Liver (tissue), 9 donors: ENCODE measurements around the gene PEX14. TPM values are rescaled to one million over a fixed set of nuclear protein-coding genes. Genes with fewer than 3 reads are reported as not detected.

Source experiments
- DNase-seq: peaks from one replicate; pipeline ENCODE4 v3.0.0-alpha.2; 2017; ENCODE audit warnings: low spot score
- H3K27ac ChIP-seq, 2 donors: one replicate each; pipeline ENCODE4 v1.7.0; 2013; ENCODE audit warnings: inconsistent platforms in 2 of 2, low read length in 2 of 2, control low read depth in 1 of 2, low read depth in 1 of 2, mild to moderate bottlenecking in 1 of 2
- H3K27me3 ChIP-seq, 4 donors: one replicate each; pipeline versions ENCODE4 v1.6.1 to v1.7.0; 2013; ENCODE audit warnings: low read length in 3 of 4, inconsistent platforms in 1 of 4, mild to moderate bottlenecking in 1 of 4, moderate library complexity in 1 of 4; ENCODE audit not compliant: control insufficient read depth in 4 of 4, insufficient read depth in 4 of 4
- H3K36me3 ChIP-seq, 4 donors: one replicate each; pipeline versions ENCODE4 v1.6.1 to v1.7.0; 2013; ENCODE audit warnings: low read length in 3 of 4, mild to moderate bottlenecking in 3 of 4, low read depth in 1 of 4, moderate library complexity in 1 of 4; ENCODE audit not compliant: control insufficient read depth in 4 of 4, insufficient read depth in 3 of 4
- H3K4me1 ChIP-seq, 4 donors: one replicate each; pipeline versions ENCODE4 v1.6.1 to v1.7.0; 2013; ENCODE audit warnings: low read length in 3 of 4, mild to moderate bottlenecking in 3 of 4, moderate library complexity in 1 of 4; ENCODE audit not compliant: control insufficient read depth in 4 of 4, insufficient read depth in 4 of 4
- H3K4me3 ChIP-seq, 3 donors: one replicate each; pipeline versions ENCODE4 v1.6.1 to v1.7.0; 2013; ENCODE audit warnings: low read length in 3 of 3, control low read depth in 1 of 3, low read depth in 1 of 3, mild to moderate bottlenecking in 1 of 3
- H3K9ac ChIP-seq, 2 donors: one replicate each; pipeline ENCODE4 v1.7.0; 2013; ENCODE audit warnings: low read length in 2 of 2, mild to moderate bottlenecking in 2 of 2, moderate library complexity in 2 of 2, control low read depth in 1 of 2, low read depth in 1 of 2
- H3K9me3 ChIP-seq, 4 donors: one replicate each; pipeline versions ENCODE4 v1.6.1 to v1.7.0; 2013; ENCODE audit warnings: low read length in 3 of 4; ENCODE audit not compliant: control insufficient read depth in 4 of 4
- ATF3 ChIP-seq: IDR thresholded peaks from 2 replicates; pipeline ENCODE4 v1.6.1; 2016; ENCODE audit warnings: antibody characterized with exemption
- CTCF ChIP-seq: fragments of 150-350 bp; IDR thresholded peaks from 2 replicates; pipeline ENCODE4 v1.5.1; 2017; ENCODE audit warnings: improper control_type of control experiment, low read depth, low read length; ENCODE audit not compliant: missing input control
- EGR1 ChIP-seq, 2 donors: IDR thresholded peaks; 2 replicates each; pipeline ENCODE4 v1.6.1; 2016 to 2018; ENCODE audit warnings: antibody characterized with exemption in 2 of 2, low read depth in 2 of 2
- FOXA1 ChIP-seq: IDR thresholded peaks from 2 replicates; pipeline ENCODE4 v1.6.1; 2016; ENCODE audit warnings: antibody characterized with exemption
- FOXA2 ChIP-seq: IDR thresholded peaks from 2 replicates; pipeline ENCODE4 v1.6.1; 2016; ENCODE audit warnings: antibody characterized with exemption
- GABPA ChIP-seq, 2 donors: IDR thresholded peaks in 1 of 2; conservative IDR thresholded peaks in 1 of 2; 2 replicates each; pipeline ENCODE4 v1.6.1; 2016; ENCODE audit warnings: antibody characterized with exemption in 2 of 2, mild to moderate bottlenecking in 1 of 2, moderate library complexity in 1 of 2
- HNF4A ChIP-seq, 2 donors: conservative IDR thresholded peaks; 2 replicates each; pipeline ENCODE4 v1.6.1; 2016; ENCODE audit warnings: antibody characterized with exemption in 2 of 2, mild to moderate bottlenecking in 2 of 2
- HNF4G ChIP-seq: IDR thresholded peaks from 2 replicates; pipeline ENCODE4 v1.6.1; 2016; ENCODE audit warnings: antibody characterized with exemption
- JUND ChIP-seq, 2 donors: IDR thresholded peaks; 2 replicates each; pipeline ENCODE4 v1.6.1; 2016; ENCODE audit warnings: antibody characterized with exemption in 2 of 2
- MAX ChIP-seq: IDR thresholded peaks from 2 replicates; pipeline ENCODE4 v1.6.1; 2016; ENCODE audit warnings: antibody characterized with exemption
- NR2F2 ChIP-seq: IDR thresholded peaks from 2 replicates; pipeline ENCODE4 v1.6.1; 2016; ENCODE audit warnings: antibody characterized with exemption
- RAD21 ChIP-seq, 2 donors: IDR thresholded peaks; 2 replicates each; pipeline ENCODE4 v1.6.1; 2016; ENCODE audit warnings: antibody characterized with exemption in 2 of 2, mild to moderate bottlenecking in 2 of 2
- REST ChIP-seq: IDR thresholded peaks from 2 replicates; pipeline ENCODE4 v1.6.1; 2016; ENCODE audit warnings: antibody characterized with exemption, mild to moderate bottlenecking
- RXRA ChIP-seq, 2 donors: IDR thresholded peaks; 2 replicates each; pipeline ENCODE4 v1.6.1; 2017 to 2018; ENCODE audit warnings: antibody characterized with exemption in 2 of 2, mild to moderate bottlenecking in 1 of 2
- SP1 ChIP-seq: IDR thresholded peaks from 2 replicates; pipeline ENCODE4 v1.6.1; 2018; ENCODE audit warnings: antibody characterized with exemption, mild to moderate bottlenecking
- TAF1 ChIP-seq: conservative IDR thresholded peaks from 2 replicates; pipeline ENCODE4 v1.6.1; 2016; ENCODE audit warnings: antibody characterized with exemption, mild to moderate bottlenecking
- YY1 ChIP-seq: IDR thresholded peaks from 2 replicates; pipeline ENCODE4 v1.6.1; 2016; ENCODE audit warnings: antibody characterized with exemption, mild to moderate bottlenecking
- ZBTB33 ChIP-seq: IDR thresholded peaks from 2 replicates; pipeline ENCODE4 v1.6.1; 2016; ENCODE audit warnings: antibody characterized with exemption
- WGBS: extraction: QIAGEN DNeasy Blood & Tissue Kit; methylation state at CpG from one replicate; pipeline ENCODE4 v1.1.7; 2013; 5-methylcytosine and 5-hydroxymethylcytosine counted together
- polyA plus RNA-seq, 2 donors: library from polyadenylated mRNA; stranded (reverse) in 1 of 2; unstranded in 1 of 2; fragments of 200-250 nt in 1 of 2; fragments of >200 nt in 1 of 2; fragmentation: Nextera tagmentation in 1 of 2; extraction: Ambion mirVana in 1 of 2; gene quantifications; one replicate each; pipeline versions ENCODE4 v1.2.1 to v1.2.3, GENCODE V29; 2013 to 2015
- total RNA-seq, 2 donors: library from RNA; depleted of rRNA; stranded (reverse); fragments of >200 nt; gene quantifications; one replicate each; pipeline ENCODE4 v1.2.3, GENCODE V29; 2014
- donor health status: healthy.
- donor health status: healthy.
- donor health status: healthy.
- donor health status: healthy.
- donor health status: healthy.

Gene PEX14
- total and polyA plus RNA-seq, 4 donors, result 7.1 to 16.1 (median 11.7) TPM

GRCh38 chr1:10536133-10536770 is 61.5 kb downstream of the PEX14 start:
- no peak for DNase-seq

GRCh38 chr1:10537082-10537766 is 62.5 kb downstream of the PEX14 start:
- no peaks in the 10 kb centered on the region for H3K9me3 ChIP-seq
- no peak overlapping the region for H3K27ac ChIP-seq
- H3K4me1 ChIP-seq, result peaks cover 0 to 8% (median 5%) of the 10 kb centered on the region in 4 donors
- H3K27me3 ChIP-seq, result no peaks in the 10 kb centered on the region
- H3K9ac ChIP-seq, result no peak overlapping the region
- 78% methylated on average over 15 of the region's 15 CpGs for WGBS
- no peak overlapping the region for H3K4me3 ChIP-seq
- TF ChIP-seq RXRA (IDR thresholded peaks at IDR 0.05), result no peak
- no peak for TF ChIP-seq ZBTB33
- TF ChIP-seq FOXA1, result no peak
- TF ChIP-seq HNF4A (conservative IDR thresholded peaks at IDR 0.05), result no peak
- no peak for TF ChIP-seq REST
- TF ChIP-seq YY1, result no peak
- TF ChIP-seq NR2F2, result no peak
- TF ChIP-seq FOXA2, result no peak
- no peak for TF ChIP-seq GABPA (IDR thresholded peaks at IDR 0.05 in 1 of 2, conservative IDR thresholded peaks at IDR 0.05 in 1 of 2)
- no peak for TF ChIP-seq JUND (IDR thresholded peaks at IDR 0.05)
- TF ChIP-seq HNF4G, result no peak
- no peak for TF ChIP-seq SP1
- TF ChIP-seq CTCF, result no peak
- TF ChIP-seq ATF3, result no peak
- no peak for TF ChIP-seq TAF1
- no peak for TF ChIP-seq MAX
- TF ChIP-seq EGR1 (IDR thresholded peaks at IDR 0.05; ENCODE audit: low read depth in 2 of 2), result no peak
- DNase-seq, result no peak
- H3K36me3 ChIP-seq, result peaks cover 0 to 11% (median 9%) of the 10 kb centered on the region in 4 donors

More at GRCh38 chr1:10536133-10536770, 61.5 kb downstream of the PEX14 start:
- Histone ChIP-seq H3K27me3 (no peaks in the 10 kb centered on the region), H3K4me3 (no peak overlapping the region), H3K4me1 (peaks cover 0 to 8% (median 5%) of the 10 kb centered on the region in 4 donors), H3K9ac (no peak overlapping the region), H3K36me3 (peaks cover 0 to 7% (median 5%) of the 10 kb centered on the region in 4 donors), H3K27ac (no peak overlapping the region), H3K9me3 (no peaks in the 10 kb centered on the region)
- WGBS, result 95% methylated on average over 14 of the region's 14 CpGs
- TF ChIP-seq CTCF (no peak), EGR1 (IDR thresholded peaks at IDR 0.05; ENCODE audit: low read depth in 2 of 2) (no peak), RAD21 (IDR thresholded peaks at IDR 0.05) (no peak), TAF1 (no peak), NR2F2 (no peak), FOXA2 (no peak)
